GM18517 (cell line): Measurements from ENCODE around the gene CRACR2B.

ENCODE experiments used
- ATAC-seq: cut with Tn5 transposase; IDR thresholded peaks from one replicate; pipeline ENCODE4 v1.9.1; 2021; ENCODE audit warnings: mild to moderate bottlenecking, moderate library complexity; ENCODE audit not compliant: unreplicated experiment

The CRACR2B gene

GRCh38 chr11:865462-866430 is 38.0 kb downstream of the CRACR2B start:
- no peak for ATAC-seq

GRCh38 chr11:866481-866880 is 38.8 kb downstream of the CRACR2B start:
- no peak for ATAC-seq

DNA sequence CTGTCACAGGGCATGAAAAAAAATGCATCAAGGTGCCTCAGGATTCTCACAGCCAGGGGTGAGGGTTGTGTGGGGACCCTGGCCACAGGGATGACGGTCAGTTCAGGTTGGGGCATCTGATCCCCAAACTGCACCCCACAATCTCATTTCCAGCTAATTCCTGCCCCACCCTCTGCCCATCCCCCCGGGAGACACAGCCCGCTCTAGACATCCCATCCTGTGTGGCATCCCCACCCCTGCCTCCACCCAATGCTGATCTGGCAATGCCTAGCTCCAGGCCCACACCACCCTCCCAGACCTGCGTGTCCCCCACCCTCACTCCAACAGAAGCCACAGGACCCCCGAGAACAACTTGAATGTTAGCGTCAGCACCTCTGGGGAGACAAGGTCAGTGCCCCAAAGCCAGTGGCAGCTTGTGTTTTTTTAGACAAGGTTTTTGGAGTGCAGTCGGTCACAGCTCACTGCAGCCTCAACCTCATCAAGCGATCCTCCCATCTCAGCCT is 40.2 kb downstream of the CRACR2B start:
- ATAC-seq: no peak

DNA sequence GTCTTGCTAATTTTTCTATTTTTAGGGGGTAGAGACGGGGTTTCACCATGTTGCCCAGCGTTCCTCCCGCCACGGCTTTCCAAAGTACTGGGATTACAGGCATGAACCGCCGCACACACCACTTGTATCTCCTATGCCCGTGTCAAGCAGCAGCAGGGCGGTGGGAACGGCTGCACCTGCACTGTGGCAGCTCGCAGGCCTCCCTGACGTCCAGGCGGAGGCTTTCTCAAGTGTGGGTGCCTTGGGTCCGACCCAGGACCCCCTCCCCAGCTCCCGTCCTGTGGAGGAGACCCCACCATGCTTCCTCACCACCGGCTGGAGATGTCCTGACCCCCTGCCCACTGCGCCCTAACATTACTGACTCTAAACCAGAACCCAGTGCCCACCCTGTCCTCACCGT is 40.7 kb downstream of the CRACR2B start:
- ATAC-seq: no peak

GRCh38 chr11:868802-869201 is 41.1 kb downstream of the CRACR2B start:
- ATAC-seq: no peak

- ATAC-seq: no peak
Measured at GRCh38 chr11:869399-870126, 41.8 kb downstream of the CRACR2B start.

- ATAC-seq: no peak
Measured at GRCh38 chr11:870127-870413, 42.4 kb downstream of the CRACR2B start.

DNA sequence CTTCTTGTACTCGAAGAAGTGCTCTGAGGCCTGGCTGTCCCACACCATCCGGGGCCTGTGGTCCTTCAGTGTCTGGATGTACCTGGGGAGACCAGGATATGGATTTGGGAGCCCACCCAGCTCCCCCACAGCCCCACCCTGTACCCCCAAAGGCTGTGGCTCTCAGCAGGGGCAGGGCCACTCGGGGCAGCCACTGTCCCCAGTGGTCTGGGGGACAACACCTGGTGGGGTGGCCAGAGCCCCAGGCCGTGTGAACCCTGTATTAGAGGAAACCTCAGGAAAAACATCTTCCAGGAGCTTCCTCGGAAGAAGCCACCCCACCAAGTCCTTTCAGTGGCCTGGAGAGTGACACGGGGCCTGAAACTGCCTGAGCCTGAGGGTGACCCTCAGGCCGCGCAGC is 42.7 kb downstream of the CRACR2B start:
- no peak for ATAC-seq

GRCh38 chr11:871472-871871 is 43.8 kb downstream of the CRACR2B start:
- ATAC-seq: no peak

DNA sequence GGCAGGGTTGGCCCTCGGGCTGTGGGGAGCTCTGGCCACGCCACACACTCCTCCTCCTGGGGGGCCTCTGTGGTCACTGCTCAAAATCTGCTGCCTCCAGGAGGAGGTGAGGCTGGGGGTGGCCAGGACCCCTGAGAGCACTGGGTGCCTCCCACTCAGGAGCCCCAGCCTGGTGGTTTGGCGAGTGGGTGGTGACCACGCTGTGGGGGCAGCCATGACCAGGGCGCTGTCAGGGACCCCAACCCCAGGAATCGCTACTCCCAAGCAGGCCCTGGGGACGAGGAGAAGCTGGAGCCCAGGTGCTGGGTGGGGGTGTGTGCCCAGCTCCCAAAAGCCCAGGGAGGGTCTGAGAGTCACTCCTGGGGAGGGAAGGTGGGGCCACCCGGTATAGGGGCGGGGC is 45.1 kb downstream of the CRACR2B start:
- ATAC-seq: no peak

DNA sequence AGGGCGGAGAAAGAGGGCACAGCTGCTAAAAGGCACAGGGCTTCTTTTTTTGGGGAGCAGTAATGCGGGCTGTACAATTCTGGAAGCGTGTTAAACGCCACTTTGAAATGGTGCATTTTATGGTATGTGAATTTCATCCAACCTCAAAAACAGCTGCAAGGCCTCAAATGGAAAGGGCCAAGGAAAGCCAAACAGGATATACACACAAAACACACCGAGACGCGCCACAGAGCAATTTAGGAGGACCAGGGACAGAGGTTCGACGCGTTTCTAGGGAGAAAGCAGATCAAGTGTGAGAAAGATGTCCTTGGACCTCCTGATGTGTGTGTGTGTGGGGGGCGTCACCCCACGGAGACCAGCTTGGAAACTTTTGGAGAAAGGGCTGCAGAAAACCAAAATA is 46.0 kb downstream of the CRACR2B start:
- no peak for ATAC-seq

DNA sequence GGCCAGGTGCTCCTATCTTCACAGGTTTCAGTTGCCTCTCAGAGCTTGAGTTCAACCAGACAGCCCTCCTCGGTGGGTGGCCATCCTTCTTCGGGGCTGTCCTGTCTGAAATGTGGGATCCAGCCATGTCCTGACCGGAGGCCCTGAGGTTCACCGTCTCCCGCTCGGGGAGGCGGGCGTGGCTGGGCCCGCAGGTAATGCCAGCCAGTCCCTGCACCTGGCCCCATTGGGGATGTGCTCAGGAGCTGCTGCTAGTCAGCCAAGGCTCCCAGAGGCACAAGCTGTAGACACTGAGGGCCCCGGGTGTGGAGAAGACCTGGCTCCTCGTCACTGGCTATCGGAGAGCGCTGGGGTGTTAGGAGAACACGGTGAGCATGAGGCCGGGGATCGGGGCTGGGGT is 47.5 kb downstream of the CRACR2B start:
- ATAC-seq: no peak

DNA sequence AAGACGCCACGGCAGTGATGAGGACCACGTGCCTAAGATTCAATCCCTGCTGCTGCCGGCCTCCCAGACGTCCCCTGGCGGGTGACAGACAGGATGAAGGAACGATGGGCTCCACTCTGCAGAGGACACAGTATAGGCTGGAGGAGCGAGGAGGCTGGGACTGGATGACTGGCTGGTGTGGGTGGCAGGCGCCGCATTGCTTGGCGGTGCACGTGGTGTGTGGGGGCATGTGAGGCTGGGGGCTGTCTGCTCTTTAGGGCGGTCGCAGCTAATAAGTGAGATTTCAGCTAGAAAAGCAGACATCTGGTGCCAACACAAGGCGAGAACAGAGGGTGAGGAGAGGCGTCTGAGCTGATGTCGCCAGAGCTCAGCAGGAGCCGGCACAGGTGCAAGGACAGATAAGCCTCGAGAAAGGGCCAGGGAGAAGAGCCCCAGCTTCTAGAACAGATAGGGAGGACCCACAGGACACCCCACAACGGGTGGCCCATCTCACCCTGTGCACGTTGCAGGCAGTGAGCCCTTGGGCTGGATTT is 48.1 kb downstream of the CRACR2B start:
- no peak for ATAC-seq

GRCh38 chr11:876545-876944 is 48.8 kb downstream of the CRACR2B start:
- ATAC-seq: no peak

- no peak for ATAC-seq
Measured at GRCh38 chr11:877565-877964, 49.8 kb downstream of the CRACR2B start.

DNA sequence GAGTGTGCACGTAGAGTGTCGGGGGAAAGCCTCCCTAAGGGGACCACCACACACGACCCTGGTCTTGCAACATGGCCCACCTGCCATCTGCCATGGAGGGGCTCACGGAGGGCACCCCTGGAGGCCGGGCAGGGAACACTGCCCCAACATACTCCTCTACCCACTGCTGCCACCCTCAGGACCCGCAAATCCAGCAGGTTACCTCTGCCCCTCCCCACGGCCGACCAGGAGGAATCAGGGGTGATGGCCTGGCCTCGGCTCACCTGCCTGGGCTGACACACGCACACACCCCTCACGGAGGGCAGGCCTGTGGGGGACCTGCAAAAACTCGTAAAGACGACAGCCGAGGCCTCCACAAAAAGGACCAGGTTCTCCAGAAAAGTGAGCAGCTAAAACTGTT is 52.7 kb downstream of the CRACR2B start:
- no peak for ATAC-seq
